Endothelial cell of umbilical vein (primary cell): ENCODE results near the gene S100A3. TPM values are rescaled to one million over a fixed set of nuclear protein-coding genes. Genes with fewer than 3 reads are reported as not detected.
"Not testable (repeated sequence)": the region's sequence is repeated elsewhere in the genome, so short reads cannot be mapped to it uniquely, and the experiment has no call there.

Source experiments
- BruUV-seq: library from RNA; stranded (reverse); fragments of 400-500 nt; replicated peaks from 2 replicates; lab custom pipeline; 2021; lab: Mats Ljungman, UMichigan
- CTCF ChIA-PET: fragments of 300-600, 350-600 bp; sonication (Branson Sonifier 250); formaldehyde crosslinking; loops from one replicate; lab custom pipeline; 2021; ENCODE audit warnings: antibody characterized with exemption, inconsistent platforms; lab: Charles Lee
- POLR2A ChIA-PET: fragments of 300-600, 350-600 bp; sonication (Branson Sonifier 250); formaldehyde crosslinking; loops from one replicate; lab custom pipeline; 2021; ENCODE audit warnings: antibody characterized with exemption, inconsistent platforms; lab: Charles Lee
- DNase-seq: peaks from one replicate; pipeline ENCODE4 v3.0.0-alpha.2; 2011; ENCODE audit warnings: low read depth, low spot score
- FAIRE-seq: peaks from 2 replicates; lab custom pipeline; 2011; peaks lifted over from hg19 to GRCh38; lab: Jason Lieb, UNC
- H2AFZ ChIP-seq: 2 replicates; pipeline ENCODE4 v1.6.0; 2012; ENCODE audit warnings: low read depth, low read length, control low read depth, inconsistent platforms
- H3K27ac ChIP-seq: 2 replicates; pipeline ENCODE4 v1.5.1; 2011; ENCODE audit warnings: low read depth, mild to moderate bottlenecking, control low read depth, low read length, moderate library complexity; ENCODE audit not compliant: insufficient read depth
- H3K27me3 ChIP-seq, 2 experiments: 2 replicates each; pipeline versions ENCODE4 v1.6.0 to v1.6.1; 2011; ENCODE audit warnings: low read length in 2 of 2, mixed read lengths in 1 of 2; ENCODE audit not compliant: control insufficient read depth in 2 of 2, insufficient read depth in 2 of 2
- H3K36me3 ChIP-seq, 2 experiments: 2 replicates in 1 of 2; 3 replicates in 1 of 2; pipeline ENCODE4 v1.5.1; 2011; ENCODE audit warnings: low read length in 2 of 2, mild to moderate bottlenecking in 1 of 2, moderate library complexity in 1 of 2; ENCODE audit not compliant: control insufficient read depth in 2 of 2, insufficient read depth in 2 of 2; ENCODE audit errors: extremely low read depth in 1 of 2
- H3K4me1 ChIP-seq: 3 replicates; pipeline ENCODE4 v1.5.1; 2011; ENCODE audit warnings: mild to moderate bottlenecking, low read length; ENCODE audit not compliant: control insufficient read depth, insufficient read depth; ENCODE audit errors: extremely low read depth
- H3K4me2 ChIP-seq: 2 replicates; pipeline ENCODE4 v1.6.1; 2011; ENCODE audit warnings: low read length, control low read depth, mixed read lengths; ENCODE audit not compliant: insufficient read depth
- H3K4me3 ChIP-seq, 3 experiments: fragments of 200-600 bp in 1 of 3; sonication (generic), shearing (Covaris generic) in 1 of 3; replicated peaks in 1 of 3; 2 replicates each; pipeline ENCODE4 v1.5.1; 2011 to 2016; ENCODE audit warnings: control low read depth in 3 of 3, low read length in 3 of 3, mild to moderate bottlenecking in 2 of 3, inconsistent platforms in 1 of 3, low read depth in 1 of 3, moderate library complexity in 1 of 3; ENCODE audit not compliant: insufficient read depth in 1 of 3
- H3K79me2 ChIP-seq: 2 replicates; pipeline ENCODE4 v1.6.0; 2012; ENCODE audit warnings: low read length, inconsistent platforms; ENCODE audit not compliant: control insufficient read depth, insufficient read depth
- H3K9ac ChIP-seq: replicated peaks from 2 replicates; pipeline ENCODE3; 2011; ENCODE audit warnings: low read length, control low read depth; ENCODE audit not compliant: insufficient read depth; ENCODE audit errors: extremely low read depth
- H3K9me1 ChIP-seq: replicated peaks from 3 replicates; pipeline ENCODE4 v1.6.0; 2011; ENCODE audit warnings: mild to moderate bottlenecking, low read length; ENCODE audit not compliant: control insufficient read depth, insufficient read depth; ENCODE audit errors: extremely low read depth
- H3K9me3 ChIP-seq: replicated peaks from 2 replicates; pipeline ENCODE4 v1.5.1; 2012; ENCODE audit warnings: low read length, inconsistent platforms; ENCODE audit not compliant: control insufficient read depth, insufficient read depth
- H4K20me1 ChIP-seq: replicated peaks from 2 replicates; pipeline ENCODE3; 2011; ENCODE audit warnings: mild to moderate bottlenecking, low read length; ENCODE audit not compliant: control insufficient read depth, insufficient read depth; ENCODE audit errors: extremely low read depth
- EZH2 ChIP-seq: IDR thresholded peaks from 2 replicates; pipeline ENCODE4 v1.6.1; 2012; ENCODE audit warnings: borderline replicate concordance, low read depth, mild to moderate bottlenecking, moderate library complexity, low read length, inconsistent platforms; ENCODE audit not compliant: severe bottlenecking
- FOS ChIP-seq: IDR thresholded peaks from 2 replicates; pipeline ENCODE4 v1.6.1; 2011; ENCODE audit warnings: mild to moderate bottlenecking, low read length, moderate library complexity, borderline replicate concordance; ENCODE audit not compliant: insufficient read depth
- GATA2 ChIP-seq: IDR thresholded peaks from 2 replicates; pipeline ENCODE4 v1.7.0; 2011; ENCODE audit warnings: low read depth, mild to moderate bottlenecking, moderate library complexity, mixed read lengths, low read length; ENCODE audit not compliant: insufficient read length, insufficient read depth
- JUN ChIP-seq: IDR thresholded peaks from 2 replicates; pipeline ENCODE4 v1.6.1; 2011; ENCODE audit warnings: borderline replicate concordance, low read depth; ENCODE audit not compliant: insufficient read length, insufficient read depth
- MYC ChIP-seq: IDR thresholded peaks from one replicate; pipeline ENCODE4 v1.6.1; 2011; ENCODE audit warnings: mild to moderate bottlenecking, low read depth, low read length
- POLR2A ChIP-seq: IDR thresholded peaks from 2 replicates; pipeline ENCODE4 v1.6.1; 2012; ENCODE audit warnings: low read depth, mild to moderate bottlenecking, control low read depth, low read length
- POLR2AphosphoS5 ChIP-seq: IDR thresholded peaks from 2 replicates; pipeline ENCODE4 v1.6.1; 2012; ENCODE audit warnings: low read depth, mild to moderate bottlenecking, control low read depth, low read length, moderate library complexity; ENCODE audit not compliant: insufficient read depth
- dilution Hi-C: fragments of 300-500 bp; cut with MboI; formaldehyde crosslinking; loops from one replicate; pipeline ENCODE4 v1.15.0; 2019; ENCODE audit warnings: low sequenced_read_pairs; ENCODE audit not compliant: extremely low pct_ligation_motif_present
- intact Hi-C: fragments of 100-400 bp; cut with micrococcal nuclease; formaldehyde crosslinking; loops from one replicate; pipeline ENCODE4 v1.10.0; 2022
- polyA plus RNA-seq, 4 experiments: library from polyadenylated mRNA; depleted of rRNA in 3 of 4; stranded (reverse) in 3 of 4; unstranded in 1 of 4; fragments of >200 nt; gene quantifications; 2 replicates each; pipeline versions ENCODE4 v1.2.1 to v1.2.3, GENCODE V29; 2011 to 2012; ENCODE audit warnings: missing spikeins in 1 of 4
- total RNA-seq: library from RNA; stranded (reverse); gene quantifications from 2 replicates; pipeline ENCODE4 v1.2.3, GENCODE V29; 2021
- TF ChIP-seq, protein P1 (sequence below): IDR thresholded peaks from 2 replicates; pipeline ENCODE4 v1.6.1; 2011; ENCODE audit not compliant: insufficient read depth, insufficient read length
- TF ChIP-seq, protein P2 (sequence below), 2 donors: IDR thresholded peaks; 1 replicate in 1 of 2; 2 replicates in 1 of 2; pipeline ENCODE4 v1.5.1; 2011; ENCODE audit warnings: low read length in 2 of 2, mild to moderate bottlenecking in 2 of 2, moderate library complexity in 2 of 2, control low read depth in 1 of 2, inconsistent platforms in 1 of 2, low read depth in 1 of 2; ENCODE audit not compliant: insufficient read depth in 1 of 2; ENCODE audit errors: extremely low read depth in 1 of 2

Gene S100A3
- total and polyA plus RNA-seq, 2 donors (not counting 3 experiments of a cell fraction or from before 2014, with no cell fraction given), result 0.42 to 1.3 TPM

DNA sequence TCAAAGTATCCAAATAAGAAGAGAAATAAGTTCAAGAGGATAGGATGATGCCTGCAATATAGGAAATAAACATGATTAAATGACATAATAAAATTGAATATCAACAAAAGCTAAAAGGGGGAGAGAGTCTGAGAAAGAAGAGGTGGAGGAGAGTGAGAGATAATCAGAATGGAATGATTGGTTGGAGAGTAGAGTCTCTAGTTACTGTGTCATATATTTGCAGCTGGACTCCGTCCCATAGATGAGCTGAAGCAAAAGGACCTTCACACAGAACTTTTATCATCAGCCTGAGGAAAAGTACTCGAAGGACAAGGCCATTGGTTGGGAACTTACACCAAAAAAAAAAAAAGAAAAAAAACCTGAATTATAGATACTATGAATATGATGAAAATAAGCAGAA lies 39.4 kb upstream of the S100A3 start:
- Histone ChIP-seq H3K9me3 (no peaks in the 10 kb centered on the region), H3K4me1 (peaks cover 5% of the 10 kb centered on the region), H3K4me3 (no peak overlapping the region), H3K27ac (no peak overlapping the region), H3K27me3 (no peaks in the 10 kb centered on the region), H3K9ac (no peak overlapping the region), H3K79me2 (no peaks in the 10 kb centered on the region), H2AFZ (no peak overlapping the region), H3K4me2 (no peak overlapping the region), H4K20me1 (no peaks in the 10 kb centered on the region), H3K36me3 (no peaks in the 10 kb centered on the region), H3K9me1 (no peaks in the 10 kb centered on the region)
- POLR2A ChIA-PET, result no interaction called here
- no peak for DNase-seq
- intact Hi-C loops (no loop called here), dilution Hi-C loops (no loop called here)
- CTCF ChIA-PET, result interaction anchor here (4.6 kb wide), 1 partner anchor 16 kb away, joined by 24 read pairs; no protein-coding TSS in a partner anchor
- BruUV-seq, result no TSS peak
- no peak for TF ChIP-seq EZH2
- no peak for TF ChIP-seq FOS
- no peak for TF ChIP-seq POLR2A
- TF ChIP-seq JUN, result no peak
- no peak for TF ChIP-seq MYC
- TF ChIP-seq POLR2AphosphoS5, result no peak
- TF ChIP-seq, protein P1, sequence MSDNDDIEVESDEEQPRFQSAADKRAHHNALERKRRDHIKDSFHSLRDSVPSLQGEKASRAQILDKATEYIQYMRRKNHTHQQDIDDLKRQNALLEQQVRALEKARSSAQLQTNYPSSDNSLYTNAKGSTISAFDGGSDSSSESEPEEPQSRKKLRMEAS, result no peak
- TF ChIP-seq, protein P2, sequence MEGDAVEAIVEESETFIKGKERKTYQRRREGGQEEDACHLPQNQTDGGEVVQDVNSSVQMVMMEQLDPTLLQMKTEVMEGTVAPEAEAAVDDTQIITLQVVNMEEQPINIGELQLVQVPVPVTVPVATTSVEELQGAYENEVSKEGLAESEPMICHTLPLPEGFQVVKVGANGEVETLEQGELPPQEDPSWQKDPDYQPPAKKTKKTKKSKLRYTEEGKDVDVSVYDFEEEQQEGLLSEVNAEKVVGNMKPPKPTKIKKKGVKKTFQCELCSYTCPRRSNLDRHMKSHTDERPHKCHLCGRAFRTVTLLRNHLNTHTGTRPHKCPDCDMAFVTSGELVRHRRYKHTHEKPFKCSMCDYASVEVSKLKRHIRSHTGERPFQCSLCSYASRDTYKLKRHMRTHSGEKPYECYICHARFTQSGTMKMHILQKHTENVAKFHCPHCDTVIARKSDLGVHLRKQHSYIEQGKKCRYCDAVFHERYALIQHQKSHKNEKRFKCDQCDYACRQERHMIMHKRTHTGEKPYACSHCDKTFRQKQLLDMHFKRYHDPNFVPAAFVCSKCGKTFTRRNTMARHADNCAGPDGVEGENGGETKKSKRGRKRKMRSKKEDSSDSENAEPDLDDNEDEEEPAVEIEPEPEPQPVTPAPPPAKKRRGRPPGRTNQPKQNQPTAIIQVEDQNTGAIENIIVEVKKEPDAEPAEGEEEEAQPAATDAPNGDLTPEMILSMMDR (IDR thresholded peaks at IDR 0.05; ENCODE audit: extremely low read depth in 1 of 2, insufficient read depth in 1 of 2, low read depth in 1 of 2, low read length in 2 of 2), result no peak
- no peak for TF ChIP-seq GATA2
- FAIRE-seq, result no peak

DNA sequence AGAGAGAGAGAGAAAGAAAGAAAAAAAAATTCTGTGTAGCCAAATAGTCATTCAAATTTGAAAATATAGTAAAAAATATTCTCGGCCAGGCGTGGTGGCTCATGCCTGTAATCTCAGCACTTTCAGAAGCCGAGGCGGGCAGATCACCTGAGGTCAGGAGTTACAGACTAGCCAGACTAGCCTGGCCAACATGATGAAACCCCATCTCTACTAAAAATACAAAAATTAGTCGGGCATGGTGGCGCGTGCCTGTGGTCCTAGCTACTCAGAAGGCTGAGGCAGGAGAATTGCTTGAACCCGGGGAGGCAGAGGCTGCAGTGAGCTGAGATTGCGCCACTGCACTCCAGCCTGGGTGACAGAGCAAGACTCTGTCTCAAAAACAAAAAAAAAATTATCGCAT lies 39.0 kb upstream of the S100A3 start:
- H4K20me1 ChIP-seq, H3K36me3 ChIP-seq, DNase-seq, H3K27ac ChIP-seq, H3K9me3 ChIP-seq, BruUV-seq, H3K4me2 ChIP-seq, intact Hi-C loops, H3K9me1 ChIP-seq, H3K9ac ChIP-seq, POLR2A ChIA-PET, H3K27me3 ChIP-seq, H3K79me2 ChIP-seq, dilution Hi-C loops, FAIRE-seq, H2AFZ ChIP-seq, H3K4me3 ChIP-seq, H3K4me1 ChIP-seq: not testable (repeated sequence)
- CTCF ChIA-PET, result interaction anchor here (1.0 to 4.6 kb wide), 2 partner anchors 10 to 15 kb away, joined by 3 to 24 read pairs; no protein-coding TSS in a partner anchor
